Stimulated activated CD4-positive, alpha-beta T cell treated with anti-CD3 and anti-CD28 coated beads, Interleukin-1b, Interleukin-23, amount 100 ng/mL, for 1 hour (primary cell): Measurements from ENCODE around the gene RALGPS1.

Experiments
- DNase-seq, 2 donors: peaks; one replicate each; pipeline ENCODE4 v3.0.0-alpha.2; 2020; ENCODE audit warnings: low read depth in 2 of 2

Gene RALGPS1

DNA sequence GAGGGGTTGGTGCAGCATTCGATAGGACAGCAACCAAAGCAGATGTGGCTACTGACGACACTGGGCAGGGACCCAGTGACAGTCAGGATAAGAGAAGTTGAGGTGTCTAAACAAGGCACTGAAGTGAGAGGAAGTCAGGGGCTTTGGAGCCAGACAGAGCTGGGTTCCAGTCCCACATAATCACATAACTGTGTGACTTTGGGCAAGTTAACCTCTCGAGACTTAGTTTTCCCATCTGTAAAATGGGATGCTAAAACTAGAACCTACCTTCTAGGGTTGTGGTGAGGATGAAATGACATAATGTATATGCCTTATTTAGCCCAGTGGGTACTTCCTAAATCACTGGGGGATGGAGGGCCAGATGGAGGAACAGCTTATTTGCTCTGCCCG is 204.7 kb downstream of the RALGPS1 start:
- DNase-seq = no peak

DNA sequence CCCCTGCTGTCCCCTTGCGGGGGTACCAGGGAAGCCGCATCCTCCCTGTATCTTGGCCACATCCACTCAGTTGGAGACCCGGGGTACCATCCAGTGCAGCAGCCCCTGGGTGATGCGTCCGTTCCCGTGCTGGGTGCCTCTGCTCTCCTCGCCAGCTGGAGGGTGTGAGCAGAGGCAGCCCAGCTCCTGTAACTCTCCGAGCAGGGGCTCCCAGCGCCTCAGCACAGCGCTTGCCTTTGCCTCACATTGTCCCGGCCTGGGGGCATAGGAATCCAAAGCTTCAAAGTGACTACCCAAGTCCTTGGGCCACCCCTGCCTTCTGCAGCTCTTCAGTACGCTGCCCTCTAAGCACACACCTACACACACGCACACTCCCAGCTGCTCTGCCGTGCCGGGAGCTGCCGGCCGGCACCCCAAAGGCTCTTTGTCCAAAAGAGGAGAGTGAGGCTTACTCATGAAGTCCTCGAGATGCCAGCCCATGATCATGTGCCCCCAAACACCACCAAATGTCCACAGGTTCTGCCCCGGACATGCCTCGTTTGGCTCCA is 207.1 kb downstream of the RALGPS1 start:
- DNase-seq = no peak

DNA sequence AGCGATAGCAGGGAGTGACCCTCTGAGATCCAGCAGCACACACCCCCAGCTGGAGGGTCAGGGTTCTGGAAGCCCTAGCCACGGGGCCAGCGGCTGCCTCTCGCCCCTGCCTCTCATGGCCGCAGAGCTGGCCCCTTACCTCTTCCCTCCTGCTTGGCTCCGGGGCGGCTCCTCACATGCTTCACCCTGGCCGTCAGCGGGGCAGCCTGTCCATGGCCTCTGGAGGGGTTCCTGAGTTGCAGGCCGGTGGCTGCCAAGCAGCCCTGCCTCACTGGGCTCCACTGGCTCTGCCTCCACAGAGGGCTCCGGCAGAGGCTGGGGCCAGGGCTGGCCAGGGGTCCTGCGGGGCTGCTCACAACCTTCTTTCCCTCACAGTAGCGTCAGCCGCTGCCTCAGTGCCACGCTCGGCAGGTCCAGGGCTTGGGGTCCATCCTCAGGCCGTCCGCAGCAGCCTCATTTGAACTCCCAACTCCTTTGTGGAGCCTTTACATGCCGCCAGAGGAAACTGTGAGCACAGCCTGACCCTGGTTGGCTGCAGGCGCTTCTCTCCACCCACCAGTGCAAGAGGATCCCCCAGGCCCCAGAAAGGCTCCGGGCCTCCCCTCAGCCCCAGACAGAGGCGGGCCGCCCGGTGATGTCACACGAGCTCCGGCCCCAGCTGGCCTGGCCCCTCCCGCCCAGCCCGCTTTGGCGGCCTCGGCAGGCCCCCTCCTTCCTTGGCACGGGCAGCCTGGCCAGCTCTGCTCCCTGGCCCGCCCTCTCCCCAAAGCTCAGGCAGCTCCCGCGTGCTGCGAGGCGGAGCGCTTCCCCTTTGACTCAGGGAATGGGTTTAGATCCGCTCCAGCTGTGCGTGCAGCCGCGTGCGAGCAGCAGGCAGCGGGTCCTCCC is 207.8 kb downstream of the RALGPS1 start, which contains the start of gene ANGPTL2:
TSS of gene ANGPTL2 (minus strand) at position 460 of the 888 bp plus-strand sequence. CDS start 13,904 bp downstream, outside the sequence.
- no peak for DNase-seq

DNA sequence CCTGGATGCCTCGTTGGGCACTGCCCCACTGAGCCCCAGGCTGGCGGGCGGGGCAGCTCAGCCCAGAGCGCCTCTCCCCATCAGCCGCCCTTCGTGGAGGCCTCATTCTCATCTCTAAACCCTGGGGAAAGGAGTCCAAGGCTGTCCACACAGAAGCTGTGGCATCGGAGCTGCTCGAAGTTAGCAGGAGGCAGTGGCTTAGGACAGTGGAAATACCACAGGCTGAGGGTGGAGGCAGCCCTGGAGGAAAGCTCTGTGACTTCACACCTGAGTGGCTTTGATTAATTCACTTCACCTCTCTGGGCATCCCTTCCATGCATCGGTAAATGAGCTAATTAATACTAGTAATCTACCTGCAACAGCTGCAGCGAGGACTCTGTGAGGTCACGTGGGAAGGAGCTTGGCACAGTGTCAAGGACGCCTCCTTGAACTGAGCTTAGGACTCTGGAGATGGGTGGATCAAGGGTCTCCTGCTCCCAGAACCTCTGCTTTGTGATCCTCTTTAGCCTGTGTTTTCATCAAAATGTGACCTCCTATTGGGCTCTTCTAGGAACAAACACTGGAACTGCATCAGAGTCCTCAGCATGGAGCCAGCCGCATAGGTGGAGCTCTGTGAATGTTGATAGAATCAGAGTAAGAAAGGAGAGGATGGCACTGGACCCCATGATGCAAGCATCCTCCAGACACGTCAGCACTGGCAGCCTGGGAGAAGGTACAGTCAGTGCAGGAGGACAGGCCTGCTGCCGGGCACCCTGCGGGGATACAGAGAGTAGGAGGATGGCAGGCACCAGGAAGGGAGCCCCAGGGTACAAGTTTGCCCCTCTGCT is 208.7 kb downstream of the RALGPS1 start:
- no peak for DNase-seq

DNA sequence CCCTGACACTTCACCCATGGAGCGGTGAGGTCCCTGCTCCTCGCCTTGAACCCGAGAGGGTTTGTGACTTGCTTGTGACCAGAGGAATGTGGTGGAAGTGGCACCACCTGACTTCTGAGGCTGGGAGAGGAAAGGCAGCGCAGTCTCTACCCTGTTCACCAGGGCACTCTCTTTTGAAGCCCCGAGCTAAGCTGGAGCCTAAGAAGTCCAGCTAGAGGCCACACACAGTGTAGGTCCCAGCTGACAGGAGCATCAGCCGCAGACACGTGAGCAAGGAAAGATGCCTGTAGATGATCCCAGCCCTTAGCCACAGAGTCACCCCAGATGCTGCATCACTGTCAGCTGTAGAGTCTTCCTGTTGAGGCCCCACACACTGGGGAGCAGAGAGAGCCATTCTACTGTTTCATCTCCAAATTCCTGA is 209.5 kb downstream of the RALGPS1 start:
- DNase-seq = no peak

DNA sequence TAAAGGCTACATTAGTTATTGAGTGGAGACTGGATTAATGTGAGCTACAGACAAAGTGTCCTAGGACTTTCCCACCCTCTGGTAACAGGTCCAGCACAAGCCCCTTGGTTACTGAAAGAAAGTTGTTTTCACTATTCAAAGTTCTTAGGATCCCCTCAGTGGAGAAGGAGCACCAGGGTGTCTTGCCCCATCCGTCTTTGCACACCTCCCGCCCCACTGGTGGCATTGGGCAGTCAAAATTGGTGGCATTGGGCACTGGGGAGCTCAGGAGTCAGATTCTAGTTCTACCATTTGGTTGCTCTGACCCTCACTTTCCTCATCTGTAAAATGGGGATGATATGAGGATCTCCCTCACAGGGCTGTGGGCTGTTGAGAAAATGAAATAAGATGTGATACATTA is 210.2 kb downstream of the RALGPS1 start:
- DNase-seq = no peak

DNA sequence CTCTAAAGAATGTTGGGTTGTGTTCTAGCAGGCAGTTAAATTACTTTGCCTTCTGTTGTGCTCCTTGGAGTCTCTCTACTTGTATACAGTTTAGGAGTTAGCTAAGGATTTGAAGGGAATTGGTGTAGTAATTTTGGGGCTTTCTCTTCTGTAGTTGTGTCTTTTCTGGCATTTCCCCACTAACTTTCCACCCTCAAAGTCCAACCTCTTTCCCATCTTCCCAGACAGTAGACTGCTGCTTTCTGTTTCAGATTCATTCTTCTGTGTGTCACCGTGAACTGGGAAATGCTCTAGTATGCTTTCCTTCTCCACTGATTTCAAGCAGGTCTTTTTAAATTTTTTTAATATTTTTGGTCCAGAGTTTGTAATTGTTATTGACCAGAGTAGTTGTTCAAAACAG is 212.4 kb downstream of the RALGPS1 start:
- DNase-seq = no peak

DNA sequence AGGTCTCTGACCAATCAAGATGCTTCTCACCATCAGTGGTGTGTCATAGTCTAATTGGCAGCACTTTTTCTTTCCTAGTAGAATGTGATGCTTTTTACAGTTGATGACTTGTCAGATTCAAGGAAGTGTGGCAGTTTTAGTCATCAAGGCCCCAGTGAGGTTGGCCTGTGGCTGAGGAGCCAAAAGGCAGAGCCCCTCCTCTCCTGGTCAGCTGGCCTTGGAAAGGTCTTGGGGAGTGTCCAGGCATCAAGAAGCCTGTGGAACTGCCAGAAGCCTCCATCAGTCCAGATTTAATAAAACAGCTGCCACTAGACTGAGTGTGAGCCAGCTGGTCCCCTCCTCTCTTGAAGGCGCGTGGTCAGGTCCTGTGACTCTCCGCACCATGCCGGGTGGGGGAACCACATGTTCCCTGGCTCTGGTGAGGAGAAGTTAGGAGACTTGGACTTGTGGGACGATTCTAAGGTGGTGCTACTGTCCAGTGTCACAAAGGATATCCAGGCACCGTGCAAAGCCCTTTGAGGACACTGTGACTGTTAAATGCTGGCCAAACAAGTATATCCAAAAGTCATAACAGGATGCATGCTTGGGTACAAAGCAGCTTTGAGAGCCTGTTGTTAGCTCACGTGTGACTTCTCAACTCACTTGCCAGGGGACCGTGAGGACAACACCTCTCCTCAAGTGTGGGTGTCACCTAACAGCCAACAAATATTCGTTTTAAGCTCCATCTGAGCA is 213.9 kb downstream of the RALGPS1 start:
- no peak for DNase-seq

DNA sequence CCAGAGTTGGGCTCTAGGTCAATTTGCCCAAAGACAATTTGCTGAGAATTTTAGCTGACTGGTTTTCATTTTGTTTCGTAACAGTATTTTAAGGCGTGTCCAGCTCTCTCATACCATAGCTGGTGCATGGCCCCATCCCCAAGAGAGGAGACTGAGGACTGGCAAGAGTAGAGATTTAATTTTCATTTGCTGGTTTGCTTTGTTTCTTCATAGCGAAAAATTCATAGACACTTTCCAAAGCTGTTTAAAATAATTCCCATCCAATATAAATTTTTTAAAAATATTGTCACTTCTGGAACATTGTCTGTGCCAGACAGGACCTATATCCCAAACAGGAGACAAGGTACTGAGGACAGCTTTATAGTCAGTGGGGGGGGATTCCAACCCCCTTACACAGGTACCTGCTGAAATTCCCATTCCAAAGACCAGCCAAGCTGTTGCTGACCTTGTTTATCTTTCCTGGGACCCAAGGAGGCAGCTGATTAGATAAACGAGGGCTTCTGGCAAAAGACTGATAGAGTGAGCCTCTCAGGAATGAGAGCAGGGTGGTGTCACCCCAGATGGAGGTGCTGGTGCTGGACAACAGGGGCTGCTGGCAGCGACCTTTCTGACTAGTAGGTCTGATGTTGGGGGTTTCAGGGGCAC is 214.6 kb downstream of the RALGPS1 start:
- DNase-seq = no peak

DNA sequence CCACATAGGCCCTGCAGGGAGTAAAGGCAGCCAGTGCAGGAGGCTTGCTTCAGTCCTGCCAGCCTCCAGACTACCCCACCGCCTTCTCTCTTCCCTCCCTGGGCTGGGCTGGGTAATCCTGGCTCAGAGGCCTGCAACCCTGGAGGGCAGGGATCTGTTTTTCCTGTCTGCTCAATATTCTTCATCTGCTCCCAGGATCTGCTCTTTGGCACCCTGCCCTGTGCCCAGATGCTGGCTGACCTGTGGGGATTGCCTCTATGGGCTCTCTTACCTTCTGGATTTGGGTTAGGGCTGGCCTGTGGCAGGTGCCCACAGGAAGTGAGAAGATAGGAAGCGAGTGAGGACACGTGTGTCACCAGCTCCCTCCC is 215.1 kb downstream of the RALGPS1 start:
- no peak for DNase-seq

DNA sequence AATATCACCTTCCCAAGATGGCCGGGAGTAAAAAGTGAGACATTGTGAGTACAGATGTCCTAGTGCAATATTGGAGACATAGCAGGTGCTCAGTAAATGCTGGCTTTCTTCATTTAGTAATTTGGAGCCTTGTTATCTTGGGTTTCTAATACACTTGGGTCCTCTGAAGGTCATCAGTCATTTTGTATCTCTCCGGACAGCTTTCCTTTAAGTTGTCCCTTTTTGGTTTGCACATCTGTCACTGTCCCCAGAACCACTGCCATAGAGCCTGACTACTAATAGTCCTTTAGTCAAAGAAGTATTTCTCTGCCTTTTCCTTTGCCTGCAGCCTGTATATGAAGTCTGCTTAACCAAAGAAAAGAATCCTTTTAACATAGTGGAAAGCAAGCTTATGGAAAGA is 215.7 kb downstream of the RALGPS1 start:
- DNase-seq = no peak

DNA sequence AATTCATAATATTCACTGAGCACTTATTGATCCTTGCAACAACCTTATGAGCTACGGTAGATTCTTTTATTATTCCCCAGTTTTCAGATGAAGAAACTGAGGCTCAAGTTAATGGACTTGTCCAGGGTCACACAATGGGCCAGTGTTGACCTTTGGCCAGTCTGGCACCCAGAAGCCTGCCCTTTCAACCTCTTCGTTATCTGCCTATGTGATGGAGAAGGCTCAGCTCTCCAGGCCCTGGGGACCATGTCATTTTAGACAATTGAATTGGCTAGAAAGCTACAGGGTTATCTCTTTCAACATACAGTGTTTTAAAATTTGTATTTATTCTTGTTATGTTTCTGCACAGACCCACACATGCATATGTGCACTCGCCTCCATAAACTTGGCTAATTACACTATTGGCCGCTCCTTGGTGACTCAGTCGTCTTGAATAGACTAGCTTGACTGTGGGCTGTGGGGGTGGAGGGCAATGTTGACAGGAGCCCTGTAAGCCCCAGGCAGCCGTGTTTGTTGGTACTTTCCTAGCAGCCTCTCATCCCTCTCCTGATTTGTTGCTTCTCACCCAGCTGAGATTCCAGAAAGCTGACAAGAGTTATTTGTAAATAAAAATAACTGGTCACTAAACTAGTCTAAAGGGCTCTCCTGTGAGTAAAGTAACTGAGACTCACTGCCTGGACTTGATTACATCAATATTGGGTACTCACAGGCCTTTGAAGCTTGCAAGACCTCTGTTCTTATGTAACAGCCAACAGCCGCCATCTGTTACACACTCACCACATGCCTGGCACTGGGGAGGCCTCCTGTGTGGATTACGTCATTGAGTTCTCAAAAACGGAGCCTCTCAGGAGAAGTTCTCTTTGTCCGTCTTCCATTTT is 216.3 kb downstream of the RALGPS1 start:
- DNase-seq = no peak

DNA sequence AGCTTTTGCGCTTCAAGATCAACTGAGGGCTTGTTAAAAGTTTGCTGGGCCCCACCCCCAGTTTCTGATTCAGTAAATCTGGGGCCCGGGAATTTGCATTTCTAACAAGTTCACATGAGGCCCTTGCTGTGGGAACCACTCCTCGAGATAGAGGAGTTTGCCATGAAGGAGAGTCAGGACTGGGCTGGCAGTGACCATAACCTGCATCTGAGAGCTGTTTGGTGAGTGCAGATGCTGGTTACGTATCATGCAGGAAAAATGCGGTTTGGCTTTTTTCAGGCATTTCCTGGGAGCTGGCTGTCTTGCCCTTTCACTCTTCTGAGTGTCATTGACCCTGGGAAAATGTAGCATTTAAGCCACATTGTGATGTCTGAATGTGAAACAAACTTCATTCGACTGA is 217.3 kb downstream of the RALGPS1 start:
- no peak for DNase-seq

DNA sequence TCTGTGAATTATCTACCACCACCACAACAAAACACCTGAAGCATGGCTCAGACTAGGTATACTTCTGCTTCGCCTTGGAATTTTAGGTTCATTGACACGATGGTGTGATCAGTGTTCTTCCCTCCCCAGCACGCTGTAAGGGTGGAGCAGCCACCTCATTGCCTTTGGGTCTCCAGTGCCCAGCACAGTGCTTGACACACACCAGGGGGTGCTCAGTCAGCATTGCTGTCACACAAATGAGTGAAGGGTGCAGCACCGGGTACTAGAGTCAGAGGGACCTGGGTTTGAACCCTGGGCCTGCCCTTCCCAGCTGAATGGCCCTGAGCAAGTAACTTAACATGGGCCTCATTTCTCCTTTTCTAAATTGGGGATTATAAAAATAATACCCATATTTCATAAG is 217.8 kb downstream of the RALGPS1 start:
- no peak for DNase-seq

DNA sequence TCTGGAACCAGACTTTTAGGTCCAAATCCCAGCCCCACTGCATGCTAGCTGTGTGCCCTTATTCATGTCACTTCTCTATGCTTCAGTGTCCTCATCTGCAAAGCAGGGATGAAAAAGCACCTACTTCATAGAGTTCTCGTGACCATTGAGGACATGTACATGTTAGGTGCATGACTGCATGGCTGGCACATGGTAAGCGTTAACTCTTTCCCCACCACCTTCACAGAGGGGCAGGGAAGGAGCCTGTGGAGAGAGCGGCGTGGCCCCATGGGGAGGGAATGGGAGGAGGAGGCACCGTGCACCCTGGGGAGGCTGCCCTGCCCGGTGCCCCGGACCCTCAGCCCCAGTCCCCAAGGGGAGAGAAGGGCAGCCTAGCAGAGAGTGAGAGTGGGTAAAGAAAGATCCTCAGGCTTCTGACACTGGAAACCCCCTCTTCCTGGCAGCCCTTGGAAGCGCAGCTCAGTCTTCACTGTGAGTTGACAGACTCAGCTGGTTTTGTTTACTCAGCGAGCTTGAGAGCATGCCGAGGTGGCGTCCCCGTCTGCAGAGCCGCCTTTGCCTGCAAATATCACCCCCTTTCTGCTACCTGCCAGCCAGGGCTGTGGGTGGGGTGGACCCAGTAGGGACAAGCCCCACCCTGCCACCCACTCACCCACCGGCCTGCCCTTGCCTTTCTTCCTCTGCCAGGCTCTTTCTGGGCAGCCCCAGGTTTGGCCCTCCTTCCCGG is 218.5 kb downstream of the RALGPS1 start:
- no peak for DNase-seq

DNA sequence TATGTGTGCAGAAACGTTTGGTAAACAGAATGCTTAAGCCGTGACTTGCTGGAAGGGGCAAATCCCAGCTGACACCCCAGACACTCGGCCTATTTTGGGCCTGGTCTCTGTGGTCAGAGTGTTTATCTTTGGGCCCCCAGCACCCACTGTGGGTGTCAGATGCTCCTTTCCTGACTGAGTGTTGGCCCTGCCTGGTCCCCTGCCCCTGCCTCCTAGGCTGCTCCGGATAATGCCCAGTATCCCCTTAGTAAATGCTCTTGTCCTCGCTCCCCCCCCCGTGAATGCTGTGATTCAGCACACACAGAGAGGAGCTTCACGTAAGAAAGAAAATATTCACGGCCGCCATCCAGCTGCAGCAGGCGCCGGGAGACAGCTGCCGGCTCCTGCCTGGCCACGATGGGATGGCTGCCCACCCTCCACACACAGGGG is 219.2 kb downstream of the RALGPS1 start:
- no peak for DNase-seq

DNA sequence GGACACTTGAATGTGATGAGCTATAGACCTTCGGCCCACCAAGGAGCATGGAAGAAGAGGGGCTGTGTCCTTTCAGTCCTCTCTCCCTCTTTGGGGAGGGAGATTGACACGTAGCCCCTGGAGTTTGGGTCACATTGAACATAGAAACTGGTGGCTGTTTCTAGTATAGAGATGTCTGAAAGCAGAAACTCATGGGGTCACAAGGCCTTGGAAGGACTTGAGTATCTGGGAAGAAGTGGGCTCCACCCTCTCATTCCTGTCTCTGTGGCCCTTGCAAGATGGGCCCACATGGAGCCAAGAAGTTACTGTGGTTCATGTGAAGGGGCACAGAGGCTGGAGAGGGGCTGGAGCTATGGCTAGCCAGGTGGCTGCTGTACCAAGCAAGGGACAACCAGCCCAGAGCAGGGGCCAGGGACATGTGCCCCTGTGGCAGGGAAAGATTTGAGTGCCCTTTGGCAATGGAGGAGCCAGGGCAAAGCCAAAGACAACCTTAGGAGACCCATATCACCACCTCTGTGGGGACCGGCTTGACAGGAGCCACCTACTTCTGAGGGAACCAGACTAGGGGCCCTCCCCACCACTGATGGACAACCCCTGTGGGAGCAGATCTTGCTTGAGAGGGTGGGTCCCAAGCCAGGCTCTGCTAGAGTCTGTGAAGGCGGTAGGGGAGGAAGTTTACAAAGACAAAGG is 220.6 kb downstream of the RALGPS1 start:
- DNase-seq = no peak

DNA sequence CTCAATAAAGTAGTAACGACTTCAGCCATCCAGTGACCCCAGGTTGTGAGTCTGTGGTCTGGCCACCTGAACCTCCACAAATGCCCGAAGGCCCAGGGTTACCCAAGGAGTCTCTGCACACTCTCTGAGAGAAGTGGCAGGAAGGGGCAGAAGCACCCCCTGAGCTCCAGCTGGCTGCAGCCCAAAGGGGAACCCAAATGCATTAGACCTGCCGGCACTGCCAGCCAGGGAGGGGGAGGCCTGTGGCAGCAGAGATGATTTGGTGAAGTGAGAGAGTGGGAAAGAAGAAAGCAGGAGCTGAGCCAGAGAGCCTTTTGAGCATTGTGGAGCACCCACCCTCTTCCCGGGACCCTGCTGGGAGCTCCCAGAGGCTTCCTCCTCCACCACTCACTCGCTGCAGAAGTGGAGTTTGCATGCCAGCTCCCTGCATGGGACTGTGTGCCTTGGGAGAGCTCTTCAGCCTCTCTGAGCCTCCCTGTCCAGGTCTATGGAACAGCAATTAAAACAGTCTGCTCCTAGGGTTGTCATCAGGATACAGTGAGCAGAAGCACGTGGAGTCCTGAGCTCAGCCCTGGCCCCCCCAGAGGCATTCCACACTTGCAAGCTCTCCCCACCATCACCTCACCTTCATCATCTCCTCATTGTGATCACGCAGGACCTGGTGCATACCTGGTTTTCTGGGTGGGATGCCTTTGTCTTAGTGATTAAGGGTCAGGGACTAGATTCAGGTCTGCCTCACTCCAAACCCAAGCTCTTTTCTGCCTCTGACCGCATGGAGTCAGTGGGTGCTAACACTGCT is 221.7 kb downstream of the RALGPS1 start:
- DNase-seq = no peak
